ENCODE data around the gene VPS33B.
"Not testable (repeated sequence)": the region's sequence is repeated elsewhere in the genome, so short reads cannot be mapped to it uniquely, and the experiment has no call there.

Gene VPS33B

DNA sequence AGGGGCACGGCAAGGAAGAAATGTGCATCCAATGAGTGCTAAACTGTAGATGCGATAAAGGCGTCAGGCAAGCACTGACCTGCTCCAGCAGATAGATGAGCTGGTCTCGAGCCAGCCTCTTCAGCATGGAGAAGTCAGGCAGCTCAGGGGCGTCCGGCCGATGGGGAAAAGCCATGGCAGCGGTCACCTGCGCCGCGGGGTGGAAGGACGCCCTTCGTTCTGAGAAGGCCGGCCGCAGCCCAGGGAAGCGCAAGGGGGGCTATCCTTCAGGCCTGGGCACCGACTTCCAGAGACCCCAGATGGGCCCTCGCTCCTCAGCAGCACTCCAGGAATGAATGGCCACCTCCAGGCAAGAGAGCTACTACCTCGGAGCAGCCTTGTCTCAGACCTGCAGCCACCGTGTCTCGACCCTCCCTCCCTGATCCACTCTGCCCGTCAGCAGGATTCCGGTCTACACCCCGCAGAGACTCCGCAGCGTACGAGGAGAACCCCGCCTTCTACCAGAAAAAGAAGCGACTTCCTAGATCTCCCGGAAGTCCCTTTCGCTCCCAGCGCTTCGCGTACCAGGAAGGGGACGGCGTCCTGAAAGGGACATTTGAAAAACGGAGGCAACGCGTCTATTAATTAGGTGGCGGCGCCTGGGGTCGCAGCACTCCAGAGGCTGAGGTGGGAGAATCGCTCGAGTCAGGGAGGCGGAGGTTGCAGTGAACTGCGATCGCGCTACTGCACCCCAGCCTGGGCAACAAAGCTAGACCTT is at the start of gene VPS33B:
TSS of gene VPS33B (minus strand) at position 520 of the 757 bp plus-strand sequence. CDS start at position 175, 345 bp downstream.
- DNase-seq, result peak; percentile 88

- peak; percentile 30 for DNase-seq
Observed at GRCh38 chr15:91072161-91072560, 49.8 kb upstream of the VPS33B start.

GRCh38 chr15:91070872-91071271 is 48.5 kb upstream of the VPS33B start:
- DNase-seq, result no peak

DNA sequence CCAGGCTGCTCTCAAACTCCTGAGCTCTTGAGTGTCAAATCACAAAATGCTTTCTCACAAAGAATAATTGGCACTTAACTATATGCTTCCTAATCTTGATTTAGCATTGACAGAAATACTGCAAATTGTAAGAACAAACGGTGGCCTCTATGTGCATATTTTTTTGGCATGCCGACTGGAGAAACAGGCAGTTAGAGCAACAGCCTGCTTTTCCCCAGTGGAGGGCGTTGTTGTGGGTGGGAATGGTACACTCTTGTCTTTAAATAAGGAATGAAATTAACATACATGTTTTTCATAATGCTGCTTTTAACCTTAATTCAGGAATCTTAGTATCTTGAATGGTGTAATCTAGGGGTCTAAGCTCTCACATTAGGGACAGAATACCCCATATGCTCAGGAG is 46.6 kb upstream of the VPS33B start:
- no peak for DNase-seq

DNA sequence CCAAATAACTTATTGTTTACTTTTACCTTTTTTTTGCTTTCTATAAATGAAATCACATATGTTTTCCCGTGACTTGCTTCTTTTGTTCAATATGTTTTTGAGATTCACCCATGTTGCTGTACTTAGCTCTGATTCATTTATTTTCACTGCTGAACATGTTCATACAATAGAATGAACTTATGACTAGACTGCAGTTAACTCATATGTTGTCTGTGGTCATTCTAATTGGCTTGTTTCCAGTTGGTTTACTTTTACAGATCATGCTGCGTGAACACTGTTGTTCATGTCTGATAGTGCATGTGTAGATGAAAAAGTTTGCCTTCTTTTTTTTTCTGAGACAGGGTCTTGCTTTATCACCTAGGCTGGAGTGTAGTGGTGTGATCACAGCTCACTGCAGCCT is 46.0 kb upstream of the VPS33B start:
- DNase-seq, result no peak

- no peak for DNase-seq
Observed at GRCh38 chr15:91067036-91067435, 44.6 kb upstream of the VPS33B start.

GRCh38 chr15:91065505-91065904 is 43.1 kb upstream of the VPS33B start:
- DNase-seq, result no peak

- DNase-seq, result no peak
Observed at GRCh38 chr15:91061997-91062396, 39.6 kb upstream of the VPS33B start.

DNA sequence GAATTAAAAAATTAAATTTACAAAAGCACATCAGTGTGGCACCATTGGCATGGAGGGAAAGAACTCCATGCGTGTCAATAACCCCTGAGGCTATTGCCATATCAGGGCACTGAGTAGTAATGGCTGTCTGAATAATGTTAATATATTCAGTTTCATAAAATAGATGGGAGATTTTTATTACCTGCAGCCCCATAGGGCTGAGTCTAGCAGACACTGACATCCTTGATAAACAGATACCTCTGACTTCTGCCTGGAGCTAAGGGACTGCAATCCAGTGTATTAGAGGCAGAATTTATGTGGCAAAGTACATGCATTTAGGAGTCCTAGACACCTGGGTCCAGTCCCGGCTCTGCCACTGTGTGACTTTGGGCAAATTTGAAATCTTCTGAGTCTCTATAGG is 38.8 kb upstream of the VPS33B start:
- DNase-seq, result no peak

GRCh38 chr15:91055548-91056331 is 33.3 kb upstream of the VPS33B start:
- DNase-seq, result peak; percentile 61

GRCh38 chr15:91054816-91055215 is 32.4 kb upstream of the VPS33B start:
- DNase-seq, result no peak

GRCh38 chr15:91051248-91051647 is 28.9 kb upstream of the VPS33B start:
- no peak for DNase-seq

DNA sequence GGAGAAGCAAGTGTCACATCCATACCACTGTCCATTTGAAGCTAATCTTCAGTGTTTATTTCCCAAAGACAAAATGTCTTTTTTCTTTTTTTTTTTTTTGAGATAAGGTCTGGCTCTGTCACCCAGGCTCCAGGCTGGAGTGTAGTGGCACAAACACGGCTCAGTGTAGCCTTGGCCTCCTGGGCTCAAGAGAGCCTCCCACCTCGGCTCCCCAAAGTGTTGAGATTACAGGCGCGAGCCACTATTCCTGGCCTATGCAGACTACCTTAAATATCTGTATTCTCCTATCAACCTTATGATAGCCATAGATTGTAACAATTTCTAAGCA is 27.7 kb upstream of the VPS33B start:
- no peak for DNase-seq

DNA sequence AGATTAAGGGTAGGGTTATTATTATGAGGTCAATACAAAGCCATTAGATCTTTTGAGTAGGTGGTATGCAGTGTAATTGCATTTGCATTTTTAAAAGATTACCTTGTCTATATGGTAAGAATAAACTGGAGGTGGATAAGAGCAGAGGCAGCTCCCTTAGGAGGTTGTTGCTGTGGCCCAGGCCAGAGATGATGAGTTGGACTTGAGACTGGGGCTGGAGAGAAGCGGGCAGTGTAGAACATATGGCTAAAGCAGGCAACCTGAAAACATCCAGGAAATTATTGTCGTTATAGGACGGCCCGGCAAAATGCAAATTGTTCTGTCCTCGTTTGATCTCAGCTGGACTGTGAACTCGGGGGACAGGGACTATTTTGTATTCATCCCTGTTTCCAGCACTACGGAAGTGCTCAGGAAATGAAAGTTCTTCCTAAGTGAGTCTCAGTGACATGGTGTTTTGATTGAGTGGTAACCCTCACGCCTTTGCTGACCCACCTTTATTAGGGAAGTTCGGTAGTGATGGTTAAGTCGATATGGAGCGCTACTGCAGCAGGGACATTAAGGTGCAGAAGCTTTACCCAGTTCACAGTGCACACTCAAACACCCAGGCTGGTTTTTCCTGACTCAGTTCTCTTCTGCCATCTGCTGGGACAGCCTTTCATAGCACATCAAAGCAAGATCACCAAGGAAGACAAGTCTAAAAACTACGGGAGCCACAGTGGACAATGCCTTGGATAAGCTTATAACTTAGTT is 27.2 kb upstream of the VPS33B start:
- DNase-seq, result peak; percentile 53

- peak; percentile 55 for DNase-seq
Observed at GRCh38 chr15:91047545-91048199, 25.3 kb upstream of the VPS33B start.

GRCh38 chr15:91046056-91046455 is 23.7 kb upstream of the VPS33B start:
- not testable (repeated sequence) for DNase-seq

GRCh38 chr15:91045065-91045464 is 22.7 kb upstream of the VPS33B start:
- no peak for DNase-seq

DNA sequence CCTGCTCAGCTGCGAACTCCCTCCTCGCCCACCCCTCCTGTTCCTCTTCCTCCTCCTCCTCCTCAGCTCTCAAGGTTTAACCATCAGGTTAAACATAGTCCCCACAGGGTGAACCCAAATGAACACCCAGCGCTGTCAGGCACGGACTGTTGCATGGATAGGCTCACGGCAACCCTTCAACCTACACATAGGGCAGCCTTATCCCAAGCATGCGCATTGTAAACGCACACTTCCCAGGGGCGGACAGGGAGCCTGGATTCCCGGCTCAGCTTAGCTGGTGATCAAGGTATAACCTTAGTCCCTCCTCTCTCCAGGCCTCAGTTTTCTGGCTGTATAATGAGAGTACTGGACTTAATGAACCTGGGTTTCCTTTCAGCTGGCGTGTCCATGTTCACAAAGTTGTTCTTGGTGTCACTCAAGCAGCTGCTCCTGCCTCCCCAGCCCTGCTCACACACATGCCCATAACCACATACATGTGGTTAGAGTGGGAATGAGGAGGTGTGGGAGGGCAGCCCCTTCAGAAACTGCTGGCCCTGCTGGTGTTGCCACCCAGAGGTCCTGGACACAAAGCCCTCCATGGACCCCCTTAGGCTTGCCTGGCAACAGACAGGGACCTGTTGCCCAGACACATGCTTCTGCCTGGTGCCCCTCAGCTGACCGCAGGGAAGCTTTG is 20.9 kb upstream of the VPS33B start:
- DNase-seq, result no peak

- DNase-seq, result no peak
Observed at GRCh38 chr15:91040856-91041255, 18.5 kb upstream of the VPS33B start.

DNA sequence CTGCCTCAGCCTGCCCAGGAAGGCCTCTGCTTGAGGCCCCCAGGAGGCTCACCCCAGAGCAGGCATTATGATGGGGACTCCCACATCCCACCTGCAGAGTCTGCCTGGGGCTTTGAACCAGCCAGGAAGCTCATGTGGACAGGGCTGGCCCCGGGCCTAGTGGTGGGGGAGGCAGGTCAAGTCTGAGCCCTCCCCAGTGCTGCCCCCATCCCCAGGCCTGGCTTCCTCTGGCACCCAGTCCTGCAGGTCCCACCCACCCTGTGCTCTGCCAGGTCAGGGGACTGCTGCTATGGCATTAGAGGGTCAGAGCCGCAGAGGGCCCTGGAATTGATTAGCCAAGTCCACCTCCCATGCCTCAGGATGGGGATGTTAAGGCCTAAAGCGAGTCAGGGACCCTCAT is 17.6 kb upstream of the VPS33B start:
- DNase-seq, result no peak

DNA sequence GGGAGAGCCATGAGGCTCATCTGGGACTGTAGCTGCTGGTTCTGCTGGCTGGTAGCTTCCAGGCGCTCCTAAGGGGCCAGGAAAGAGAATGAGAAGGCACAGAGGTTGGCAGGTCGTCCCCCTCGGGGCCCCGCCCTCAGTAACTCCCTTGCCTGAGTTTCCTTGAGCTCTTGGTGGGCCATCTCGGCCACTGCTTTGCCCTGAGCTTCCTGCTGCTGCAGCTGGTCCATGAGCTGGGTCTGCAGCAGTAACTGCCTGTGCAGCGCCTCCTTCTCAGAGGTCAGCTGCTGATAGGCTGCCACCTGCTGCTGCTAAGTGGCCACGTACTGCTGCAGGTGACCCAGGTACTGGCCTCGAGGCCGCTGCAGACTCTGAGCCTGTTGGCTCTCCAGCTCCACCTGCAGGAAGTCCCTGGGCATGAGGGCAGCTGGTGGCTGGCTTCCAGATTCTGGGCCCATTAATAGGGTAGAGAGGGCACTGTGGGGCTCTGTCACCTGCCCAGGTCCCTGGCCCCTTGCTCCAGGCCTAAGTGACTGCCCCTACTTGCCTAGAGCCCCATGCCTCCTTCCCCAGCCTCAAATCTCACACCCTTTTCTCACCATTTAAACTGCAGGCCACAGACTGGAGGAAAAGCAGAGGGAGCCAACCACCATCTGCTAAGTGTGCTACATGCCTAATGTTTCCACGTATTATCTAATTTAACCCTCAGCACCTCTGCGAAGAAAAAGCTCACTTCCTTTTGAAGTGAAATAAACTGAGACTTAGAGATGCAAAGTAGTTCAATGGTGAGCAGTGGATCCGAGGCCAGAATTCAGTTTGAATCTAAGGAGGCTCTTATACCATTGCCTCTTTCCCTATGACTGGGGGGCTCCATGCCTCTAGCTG is 10.8 kb upstream of the VPS33B start:
- peak; percentile 26 for DNase-seq

DNA sequence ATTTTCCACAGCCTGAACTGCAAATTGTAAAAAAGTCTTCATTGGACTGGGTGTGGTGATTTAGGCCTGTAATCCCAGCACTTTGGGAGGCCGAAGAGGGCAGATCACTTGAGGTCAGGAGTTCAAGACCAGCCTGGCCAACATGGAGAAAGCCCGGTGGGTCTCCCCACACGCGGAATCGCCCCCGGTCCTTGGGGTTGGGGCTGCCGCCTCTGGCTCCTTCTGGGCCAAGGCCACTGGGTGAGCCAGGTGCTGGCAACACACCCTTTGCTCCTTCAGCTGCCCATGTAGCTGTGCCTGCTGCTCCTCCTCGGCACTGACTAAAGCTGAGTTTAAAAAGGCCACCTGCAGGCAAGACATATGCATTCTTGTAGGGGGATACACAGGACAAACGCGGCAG is 9.4 kb upstream of the VPS33B start:
- DNase-seq, result no peak

All from inflammatory macrophage treated with lipopolysaccharide for 4 hours (primary cell).